ENCODE measurements around the gene INTS7.

Gene INTS7

DNA sequence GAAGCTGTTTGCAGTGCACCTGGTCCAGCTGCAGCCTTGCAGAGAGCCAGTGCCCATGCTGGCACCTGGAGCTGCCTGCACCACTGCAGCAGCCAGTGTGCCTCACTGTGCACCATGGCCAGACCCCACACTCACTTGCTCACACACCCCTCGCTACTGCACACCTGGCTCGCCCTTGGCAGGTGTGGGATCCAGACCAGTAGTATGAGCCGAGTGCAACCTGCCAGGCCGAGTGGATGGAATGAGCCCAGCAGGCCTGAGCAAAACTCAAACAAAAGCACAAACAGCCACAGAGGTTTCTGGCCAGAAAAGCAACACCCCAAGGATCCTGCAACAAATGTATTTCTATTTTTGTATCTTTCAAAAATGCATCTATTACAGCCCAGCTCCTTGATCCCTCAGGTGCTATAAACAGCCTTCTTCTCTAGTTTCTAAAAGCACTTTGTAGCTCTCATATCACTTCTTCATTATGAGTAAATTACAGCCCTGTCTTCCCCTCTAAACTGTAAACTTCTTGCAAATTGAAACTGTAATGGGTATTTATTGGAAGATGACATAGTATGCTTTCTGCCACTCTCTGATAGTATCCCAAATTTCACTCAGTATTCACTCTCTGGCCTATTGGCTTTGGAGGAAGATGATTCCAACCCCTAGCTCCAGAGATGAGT lies 132.6 kb downstream of the INTS7 start:
- no peak for DNase-seq

DNA sequence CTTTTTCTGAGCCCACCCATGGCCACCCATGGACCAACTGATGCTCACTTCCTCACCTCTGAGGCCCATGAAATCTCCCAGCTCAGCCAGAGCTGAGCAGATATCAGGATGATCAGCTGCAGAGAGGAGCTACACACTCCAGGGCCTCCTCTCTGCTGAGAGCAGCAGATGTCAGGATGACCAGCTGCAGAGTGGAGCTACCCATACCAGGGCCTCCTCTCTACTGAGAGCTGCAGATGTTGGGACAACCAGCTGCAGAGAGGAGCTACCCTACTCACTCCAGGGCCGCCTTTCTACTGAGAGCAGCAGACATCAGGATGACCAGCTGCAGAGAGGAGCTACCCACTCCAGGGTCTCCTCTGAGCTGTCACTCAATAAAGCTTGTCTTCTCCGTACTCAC lies 133.4 kb downstream of the INTS7 start:
- DNase-seq: no peak

DNA sequence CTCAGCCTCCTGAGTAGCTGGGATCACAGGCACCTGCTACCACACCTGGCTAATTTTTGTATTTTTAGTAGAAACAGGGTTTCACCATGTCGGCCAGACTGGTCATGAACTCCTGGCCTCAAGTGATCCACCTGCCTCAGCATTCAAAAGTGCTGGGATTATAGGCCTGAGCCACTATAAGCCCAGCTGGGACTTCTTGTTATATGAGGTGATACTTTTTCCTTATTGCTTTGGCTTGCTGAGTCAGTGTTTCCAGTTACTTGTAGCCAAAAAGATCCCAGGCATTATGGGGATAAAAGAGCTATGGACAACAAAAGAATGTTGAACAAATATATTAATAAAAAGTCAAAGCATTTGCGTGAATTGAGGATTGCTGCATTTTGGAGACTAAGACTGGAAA lies 134.9 kb downstream of the INTS7 start:
- DNase-seq: no peak

DNA sequence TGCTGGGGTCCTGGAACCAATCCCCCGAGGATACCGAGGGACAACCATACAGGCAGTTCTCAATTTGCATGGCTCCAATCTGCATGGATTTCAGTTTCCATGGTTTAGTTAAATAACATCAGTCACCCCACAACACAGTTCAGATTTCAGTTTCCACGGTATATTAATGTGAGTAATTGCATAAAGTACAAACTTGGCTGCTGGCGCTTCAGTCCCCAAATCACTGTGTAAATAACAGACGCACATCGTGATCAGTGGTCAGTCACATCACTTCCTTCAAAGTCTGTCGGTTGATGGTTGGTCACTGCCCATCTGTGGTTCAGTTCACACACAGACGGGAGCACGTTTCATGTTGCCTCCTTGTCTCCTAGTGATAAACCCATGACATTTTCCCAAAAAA lies 138.4 kb downstream of the INTS7 start:
- no peak for DNase-seq

DNA sequence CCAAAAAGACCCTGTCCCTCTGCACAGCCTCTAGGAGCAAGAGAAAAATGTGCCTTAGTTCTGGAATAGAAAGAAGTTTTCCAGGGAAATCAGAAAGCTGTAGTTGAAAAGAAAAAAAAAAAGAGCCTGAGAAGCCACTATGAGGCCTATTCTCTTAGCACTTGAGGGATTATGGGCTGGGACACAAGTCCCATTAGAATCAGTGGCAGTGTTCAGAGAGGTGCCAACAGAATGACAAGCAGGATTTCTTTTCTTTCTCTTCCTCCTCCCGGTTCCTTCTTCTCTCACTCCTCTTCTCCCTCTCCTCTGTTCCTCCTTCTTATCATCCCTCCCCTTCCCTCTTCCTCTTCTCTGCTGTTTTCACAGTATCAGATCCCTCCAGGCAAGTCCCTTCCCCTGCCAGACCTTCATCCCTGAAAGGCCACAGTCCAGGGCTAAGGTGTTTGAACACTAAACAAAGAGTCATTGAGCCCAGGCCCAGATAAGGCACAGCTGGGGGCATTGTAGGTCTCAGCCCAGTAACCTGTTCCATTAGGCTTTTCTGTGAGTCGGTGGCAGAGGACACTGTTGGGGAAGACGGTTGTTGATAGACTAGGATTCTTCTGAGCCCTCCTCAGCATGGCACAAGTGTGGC lies 140.1 kb downstream of the INTS7 start:
- no peak for DNase-seq

DNA sequence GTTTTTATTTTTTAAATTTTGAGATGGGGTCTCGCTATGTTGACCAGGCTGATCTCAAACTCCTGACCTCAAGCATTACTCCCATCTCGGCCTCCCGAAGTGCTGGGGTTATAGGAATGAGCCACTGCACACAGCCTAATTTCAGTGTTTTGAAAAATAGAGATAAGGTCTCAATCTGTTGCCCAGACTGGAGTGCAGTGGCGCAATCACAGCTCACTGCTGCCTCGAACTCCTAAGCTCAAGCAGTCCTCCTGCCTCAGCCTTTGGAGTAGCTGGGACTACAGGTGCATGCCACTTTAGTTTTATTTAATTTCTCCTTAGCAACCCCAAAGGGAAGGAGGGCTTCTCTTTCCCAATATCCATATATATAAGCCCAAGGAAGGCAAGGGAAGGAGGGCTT lies 141.0 kb downstream of the INTS7 start:
- DNase-seq: no peak

DNA sequence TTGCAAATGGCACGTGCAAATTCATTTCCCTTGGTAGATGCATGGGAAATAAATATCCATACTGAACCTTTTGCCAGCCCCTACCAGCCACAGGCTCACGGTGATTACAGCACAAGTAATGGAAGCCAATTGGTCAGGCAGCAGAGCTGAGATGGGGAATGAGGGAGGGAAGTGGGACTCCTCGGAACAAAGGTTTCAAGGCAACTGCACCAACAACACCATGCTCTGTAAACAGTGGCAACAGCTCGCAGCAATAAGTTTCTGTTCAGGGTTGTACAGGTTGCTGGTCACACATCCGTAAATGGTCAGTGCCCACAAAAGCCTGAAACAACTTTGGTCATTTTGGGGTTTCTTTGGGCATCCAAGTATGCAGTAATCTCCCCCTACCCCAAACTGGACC lies 142.1 kb downstream of the INTS7 start:
- no peak for DNase-seq

DNA sequence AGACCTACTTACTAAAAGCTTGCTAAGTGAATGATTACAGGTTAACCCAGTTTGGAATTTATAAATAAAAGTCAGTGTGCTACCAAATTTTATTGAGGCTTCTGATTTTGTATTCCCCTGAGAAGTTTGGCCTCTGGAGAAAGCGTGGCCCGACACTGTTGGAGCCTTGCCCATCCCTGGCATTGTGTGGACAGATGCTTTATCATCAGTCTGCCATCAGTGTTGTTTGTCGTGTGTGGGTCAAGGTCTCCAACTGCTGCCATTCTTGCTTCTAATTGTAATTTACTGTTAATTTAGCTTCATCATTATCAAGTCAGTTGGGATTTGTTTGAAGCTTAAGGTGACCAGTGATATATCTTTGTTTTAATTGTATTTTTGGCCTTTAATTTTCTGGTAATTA lies 142.8 kb downstream of the INTS7 start:
- DNase-seq: no peak

DNA sequence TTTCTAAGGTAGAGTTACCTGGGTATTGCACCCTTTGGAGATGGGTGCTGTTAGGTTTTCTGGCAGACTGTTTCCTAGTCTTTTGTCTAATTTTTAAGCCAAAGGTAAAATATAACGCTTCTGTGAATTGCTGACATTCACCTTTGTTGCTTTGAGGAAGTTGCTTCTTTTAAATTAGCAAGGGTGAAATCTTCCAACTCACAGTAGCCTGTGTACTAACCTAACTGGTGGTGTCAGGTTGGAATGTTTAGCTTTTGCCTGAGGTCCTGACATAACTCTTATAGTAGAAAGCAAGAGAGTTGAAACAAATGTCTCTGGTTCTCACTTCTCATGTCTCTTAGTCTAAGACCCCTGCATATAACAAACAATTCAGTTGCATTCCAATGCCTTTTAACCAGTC lies 143.6 kb downstream of the INTS7 start:
- no peak for DNase-seq

Data from suppressor macrophage treated with lipopolysaccharide for 4 hours (primary cell).